Thyroid gland (tissue), 4 donors: ENCODE data around the gene SLC27A3. TPM values are rescaled to one million over a fixed set of nuclear protein-coding genes. Genes with fewer than 3 reads are reported as not detected.

Experiments used
- DNase-seq, 2 donors: peaks; one replicate each; pipeline ENCODE4 v3.0.0-alpha.2; 2019
- H3K27ac ChIP-seq, 3 donors: fragments of 200-600 bp; sonication (generic); 1 replicate in 2 of 3; 2 replicates in 1 of 3; pipeline ENCODE4 v1.5.1; 2016 to 2019; ENCODE audit warnings: mild to moderate bottlenecking in 1 of 3, moderate library complexity in 1 of 3
- H3K27me3 ChIP-seq: fragments of 200-600 bp; sonication (generic); one replicate; pipeline ENCODE4 v1.5.1; 2019
- H3K36me3 ChIP-seq, 2 donors: fragments of 200-600 bp; sonication (generic); one replicate each; pipeline ENCODE4 v1.5.1; 2016 to 2019
- H3K4me1 ChIP-seq, 2 donors: fragments of 200-600 bp; sonication (generic); one replicate each; pipeline ENCODE4 v1.5.1; 2017 to 2019
- H3K4me3 ChIP-seq, 3 donors: fragments of 200-600 bp; sonication (generic); replicated peaks in 1 of 3; 1 replicate in 2 of 3; 2 replicates in 1 of 3; pipeline ENCODE4 v1.5.1; 2016; ENCODE audit warnings: mild to moderate bottlenecking in 1 of 3
- H3K9me3 ChIP-seq: fragments of 200-600 bp; sonication (generic); one replicate; pipeline ENCODE4 v1.5.1; 2017
- POLR2A ChIP-seq, 2 donors: fragments of 450-650 bp; IDR thresholded peaks; one replicate each; pipeline ENCODE4 v1.6.1; 2017; ENCODE audit warnings: antibody characterized with exemption in 2 of 2, mild to moderate bottlenecking in 2 of 2, moderate library complexity in 1 of 2
- WGBS, 2 donors: methylation state at CpG; one replicate each; pipeline ENCODE4 v1.1.5; 2017; 5-methylcytosine and 5-hydroxymethylcytosine counted together
- intact Hi-C: fragments of 100-400 bp; cut with DNase I; formaldehyde crosslinking; loops from one replicate; pipeline ENCODE4 v1.15.1; 2023
- total RNA-seq, 4 donors: library from RNA; depleted of rRNA; stranded (reverse); fragments of >200 nt; gene quantifications; one replicate each; pipeline ENCODE4 v1.2.3, GENCODE V29; 2016
- TF ChIP-seq, protein P1 (sequence below), 6 experiments: fragments of 200-600 bp in 3 of 6; fragments of 450-650 bp in 3 of 6; sonication (generic) in 3 of 6; IDR thresholded peaks; one replicate each; pipeline ENCODE4 v1.5.1; 2016 to 2019; ENCODE audit warnings: antibody characterized with exemption in 6 of 6, mild to moderate bottlenecking in 2 of 6, inconsistent platforms in 1 of 6, moderate library complexity in 1 of 6

SLC27A3 gene
- total RNA-seq, 4 donors from 2014 or later = 14.4 to 32.5 (median 23.2) TPM

DNA sequence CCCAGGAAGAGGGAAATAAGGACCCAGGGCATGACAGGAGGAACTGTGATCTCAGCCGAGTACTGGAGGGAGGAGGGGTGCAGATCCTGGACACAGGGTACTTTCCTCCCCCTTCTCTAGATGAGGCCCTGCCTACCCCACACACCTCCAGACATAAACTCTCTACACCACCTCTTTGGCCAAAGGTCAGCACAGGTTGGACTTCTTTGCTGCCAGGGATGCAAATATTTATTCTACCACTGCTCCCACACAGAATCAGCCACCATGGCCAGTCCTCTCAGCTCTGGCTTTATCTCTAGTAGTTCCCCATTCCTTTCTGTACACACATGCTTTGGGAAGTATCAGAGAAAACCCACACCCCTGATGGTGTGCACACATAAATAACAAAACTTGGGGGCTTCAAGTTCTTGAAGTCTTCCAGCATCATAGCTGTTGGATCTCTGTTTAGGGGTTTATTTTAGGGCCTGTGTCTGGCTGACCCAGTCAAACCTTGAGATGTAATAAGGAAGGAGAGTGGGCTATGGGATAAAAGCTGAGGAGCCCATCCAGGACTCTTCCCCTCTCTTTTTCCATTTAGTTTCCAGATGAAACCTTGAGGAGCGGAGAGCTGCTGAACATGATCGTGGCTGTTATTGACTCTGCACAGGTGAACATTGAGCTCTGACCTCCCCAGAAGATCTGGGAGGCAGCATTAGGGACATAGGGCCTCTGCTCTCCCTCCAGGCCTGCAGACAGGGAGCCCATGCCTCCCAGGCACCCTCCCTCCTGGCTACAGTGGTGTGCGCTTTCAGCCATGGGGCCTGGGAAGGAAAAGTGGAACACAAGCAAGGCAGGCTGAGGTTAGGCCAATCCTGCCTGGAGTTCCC, 6.7 kb upstream of the SLC27A3 start:
- TF ChIP-seq POLR2A (IDR thresholded peaks at IDR 0.05) = no peak
- TF ChIP-seq, protein P1, sequence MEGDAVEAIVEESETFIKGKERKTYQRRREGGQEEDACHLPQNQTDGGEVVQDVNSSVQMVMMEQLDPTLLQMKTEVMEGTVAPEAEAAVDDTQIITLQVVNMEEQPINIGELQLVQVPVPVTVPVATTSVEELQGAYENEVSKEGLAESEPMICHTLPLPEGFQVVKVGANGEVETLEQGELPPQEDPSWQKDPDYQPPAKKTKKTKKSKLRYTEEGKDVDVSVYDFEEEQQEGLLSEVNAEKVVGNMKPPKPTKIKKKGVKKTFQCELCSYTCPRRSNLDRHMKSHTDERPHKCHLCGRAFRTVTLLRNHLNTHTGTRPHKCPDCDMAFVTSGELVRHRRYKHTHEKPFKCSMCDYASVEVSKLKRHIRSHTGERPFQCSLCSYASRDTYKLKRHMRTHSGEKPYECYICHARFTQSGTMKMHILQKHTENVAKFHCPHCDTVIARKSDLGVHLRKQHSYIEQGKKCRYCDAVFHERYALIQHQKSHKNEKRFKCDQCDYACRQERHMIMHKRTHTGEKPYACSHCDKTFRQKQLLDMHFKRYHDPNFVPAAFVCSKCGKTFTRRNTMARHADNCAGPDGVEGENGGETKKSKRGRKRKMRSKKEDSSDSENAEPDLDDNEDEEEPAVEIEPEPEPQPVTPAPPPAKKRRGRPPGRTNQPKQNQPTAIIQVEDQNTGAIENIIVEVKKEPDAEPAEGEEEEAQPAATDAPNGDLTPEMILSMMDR (IDR thresholded peaks at IDR 0.05) = no peak
- intact Hi-C loops = no loop called here
- H3K27ac ChIP-seq = no peak overlapping the region
- peaks cover 0 to 21% of the 10 kb centered on the region in 2 donors for H3K4me1 ChIP-seq
- DNase-seq = no peak
- H3K9me3 ChIP-seq = no peaks in the 10 kb centered on the region
- no peak overlapping the region for H3K4me3 ChIP-seq
- H3K36me3 ChIP-seq = peaks cover 41 to 56% of the 10 kb centered on the region in 2 donors
- H3K27me3 ChIP-seq = no peaks in the 10 kb centered on the region
- WGBS, 2 donors = 87 to 93% methylated on average over 4 of the region's 4 CpGs

DNA sequence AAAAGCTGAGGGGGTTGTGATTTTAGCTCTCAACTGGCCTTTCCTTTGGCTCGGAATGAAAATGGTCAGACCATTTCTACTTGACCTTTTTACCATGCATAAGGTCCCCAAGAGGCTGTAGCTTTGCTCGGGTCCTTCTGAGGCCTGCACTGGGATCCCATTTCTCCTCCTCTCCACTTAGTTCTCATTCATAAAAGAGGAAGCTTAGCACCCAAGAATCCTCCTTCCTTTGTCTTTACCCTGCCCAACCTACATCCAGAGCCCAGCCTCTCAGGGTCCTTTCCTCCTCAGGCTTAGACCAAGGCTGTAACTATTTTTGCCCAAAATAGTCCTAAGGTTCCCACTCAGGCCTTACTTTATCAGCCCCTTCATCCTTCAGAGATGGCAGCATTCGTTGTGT, 6.0 kb upstream of the SLC27A3 start:
- Histone ChIP-seq H3K36me3 (peaks cover 41 to 51% of the 10 kb centered on the region in 2 donors), H3K4me1 (peaks cover 2 to 26% of the 10 kb centered on the region in 2 donors), H3K27me3 (no peaks in the 10 kb centered on the region), H3K27ac (peak overlapping the region in 1 of 3 donors; percentile 10), H3K9me3 (no peaks in the 10 kb centered on the region), H3K4me3 (no peak overlapping the region)
- TF ChIP-seq, protein P1 (IDR thresholded peaks at IDR 0.05) = no peak
- no peak for TF ChIP-seq POLR2A (IDR thresholded peaks at IDR 0.05)
- 82 to 85% methylated on average over 3 of the region's 3 CpGs for WGBS, 2 donors
- DNase-seq = no peak
- intact Hi-C loops = no loop called here

DNA sequence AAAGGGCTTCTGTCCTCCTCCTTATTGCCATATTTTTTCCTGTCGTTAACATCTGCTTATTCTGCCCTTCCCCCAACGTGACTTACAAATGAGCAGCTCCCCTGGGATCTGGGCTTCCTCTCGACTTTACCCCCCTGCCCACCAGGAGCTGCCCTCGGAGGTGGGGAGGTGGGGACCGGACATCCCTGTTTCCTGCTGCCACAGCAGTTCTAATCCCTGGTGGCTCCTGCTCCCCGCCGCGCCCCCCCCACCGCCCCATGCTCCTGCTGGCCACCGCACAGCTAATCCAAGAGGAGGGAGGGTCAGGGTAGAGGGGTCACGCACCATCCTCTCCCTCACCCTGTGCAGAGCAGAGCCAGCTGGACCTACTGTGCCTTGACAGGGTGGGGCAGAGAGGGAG, 4.4 kb upstream of the SLC27A3 start:
- Histone ChIP-seq H3K27ac (peak overlapping the region in 2 of 3 donors; percentile 1 to 56), H3K4me3 (no peak overlapping the region), H3K9me3 (no peaks in the 10 kb centered on the region), H3K36me3 (peaks cover 31 to 38% of the 10 kb centered on the region in 2 donors), H3K27me3 (no peaks in the 10 kb centered on the region), H3K4me1 (peaks cover 8 to 34% of the 10 kb centered on the region in 2 donors)
- intact Hi-C loops = no loop called here
- 69 to 73% methylated on average over 11 of the region's 11 CpGs for WGBS, 2 donors
- peak in 1 of 2 donors; percentile 18 for DNase-seq
- no peak for TF ChIP-seq POLR2A (IDR thresholded peaks at IDR 0.05)
- TF ChIP-seq, protein P1 (IDR thresholded peaks at IDR 0.05) = no peak

DNA sequence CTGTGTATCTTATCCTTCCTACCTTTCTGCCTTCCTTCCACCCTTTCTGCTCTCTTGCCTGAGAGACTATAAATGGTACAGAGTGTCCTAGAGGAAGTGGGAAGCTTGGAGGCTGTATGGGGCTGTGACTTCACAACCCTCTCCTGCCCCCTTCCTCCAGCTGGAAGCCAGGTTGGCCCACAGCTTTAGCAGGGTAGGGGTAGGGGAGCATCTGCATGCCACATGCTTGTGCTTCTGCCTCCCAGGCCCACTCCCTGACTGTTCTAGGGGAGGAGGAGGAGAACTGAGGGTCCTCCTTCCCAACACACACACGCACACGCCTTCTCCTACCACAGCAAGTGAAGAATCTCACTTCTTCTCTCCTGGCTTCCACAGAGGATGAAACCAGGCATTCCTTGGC, 3.9 kb upstream of the SLC27A3 start:
- WGBS, 2 donors = 68 to 78% methylated on average over 2 of the region's 2 CpGs
- H3K27me3 ChIP-seq = no peaks in the 10 kb centered on the region
- intact Hi-C loops = no loop called here
- no peaks in the 10 kb centered on the region for H3K9me3 ChIP-seq
- TF ChIP-seq, protein P1 (IDR thresholded peaks at IDR 0.05) = no peak
- no peak for TF ChIP-seq POLR2A (IDR thresholded peaks at IDR 0.05)
- H3K4me1 ChIP-seq = peaks cover 10 to 36% of the 10 kb centered on the region in 2 donors
- DNase-seq = no peak
- peaks cover 31 to 38% of the 10 kb centered on the region in 2 donors for H3K36me3 ChIP-seq
- peak overlapping the region in 1 of 3 donors; percentile 1 for H3K27ac ChIP-seq
- H3K4me3 ChIP-seq = no peak overlapping the region
